T1000 (cell line): ENCODE data around the gene PKP4.
"Not testable (repeated sequence)": the region's sequence is repeated elsewhere in the genome, so short reads cannot be mapped to it uniquely, and the experiment has no call there.

Experiments used
- DNase-seq: peaks from one replicate; lab custom pipeline; 2025; ENCODE audit warnings: mixed read lengths; lab: John Stamatoyannopoulos, UW

The PKP4 gene

GRCh38 chr2:158687315-158687714 lies 230.6 kb downstream of the PKP4 start:
- no peak for DNase-seq

GRCh38 chr2:158688721-158689120 lies 232.0 kb downstream of the PKP4 start:
- DNase-seq: peak; percentile 50

GRCh38 chr2:158689391-158689790 lies 232.6 kb downstream of the PKP4 start:
- no peak for DNase-seq

- DNase-seq: no peak
These were observed 234.1 kb downstream of the PKP4 start for GRCh38 chr2:158690823-158691222.

GRCh38 chr2:158691619-158692018 lies 234.9 kb downstream of the PKP4 start:
- DNase-seq: no peak

- DNase-seq: no peak
These were observed 235.8 kb downstream of the PKP4 start for GRCh38 chr2:158692372-158693103.

GRCh38 chr2:158693476-158693875 lies 236.7 kb downstream of the PKP4 start:
- DNase-seq: no peak

- DNase-seq: no peak
These were observed 238.6 kb downstream of the PKP4 start for GRCh38 chr2:158695305-158695704.

GRCh38 chr2:158695744-158696143 lies 239.0 kb downstream of the PKP4 start:
- DNase-seq: not testable (repeated sequence)

GRCh38 chr2:158699323-158699722 lies 242.6 kb downstream of the PKP4 start:
- DNase-seq: no peak

- no peak for DNase-seq
These were observed 244.3 kb downstream of the PKP4 start for GRCh38 chr2:158701101-158701500.

GRCh38 chr2:158702740-158703139 lies 246.0 kb downstream of the PKP4 start:
- DNase-seq: no peak

GRCh38 chr2:158704724-158705465 lies 248.1 kb downstream of the PKP4 start:
- not testable (repeated sequence) for DNase-seq

- DNase-seq: no peak
These were observed 256.2 kb downstream of the PKP4 start for GRCh38 chr2:158712791-158713522.

- DNase-seq: no peak
These were observed 256.9 kb downstream of the PKP4 start for GRCh38 chr2:158713523-158714138.

- no peak for DNase-seq
These were observed 257.7 kb downstream of the PKP4 start for GRCh38 chr2:158714420-158714819.

GRCh38 chr2:158715357-158715756 lies 258.6 kb downstream of the PKP4 start:
- no peak for DNase-seq

GRCh38 chr2:158716121-158716791 lies 259.5 kb downstream of the PKP4 start:
- no peak for DNase-seq

GRCh38 chr2:158716921-158717320 lies 260.2 kb downstream of the PKP4 start:
- no peak for DNase-seq

GRCh38 chr2:158717366-158718195 lies 260.8 kb downstream of the PKP4 start:
- DNase-seq: no peak

GRCh38 chr2:158718196-158718585 lies 261.4 kb downstream of the PKP4 start:
- no peak for DNase-seq
